Measurements from ENCODE around the gene FAF1. TPM values are rescaled to one million over a fixed set of nuclear protein-coding genes. Genes with fewer than 3 reads are reported as not detected.

Gene FAF1
- total and polyA plus RNA-seq, 4 donors: 8.6 to 45.0 (median 18.2) TPM

GRCh38 chr1:50517488-50517887 lies 442.6 kb downstream of the FAF1 start:
- no peak overlapping the region for H3K9ac ChIP-seq (ENCODE audit: low read depth in 1 of 2, low read length in 2 of 2)
- no peaks in the 10 kb centered on the region for H3K9me3 ChIP-seq (ENCODE audit: control insufficient read depth in 4 of 4, low read length in 3 of 4)
- H3K27ac ChIP-seq (ENCODE audit: low read depth in 1 of 2, low read length in 2 of 2): no peak overlapping the region
- H3K4me1 ChIP-seq (ENCODE audit: control insufficient read depth in 4 of 4, insufficient read depth in 4 of 4, low read length in 3 of 4): no peaks in the 10 kb centered on the region
- no peaks in the 10 kb centered on the region for H3K27me3 ChIP-seq (ENCODE audit: control insufficient read depth in 4 of 4, insufficient read depth in 4 of 4, low read length in 3 of 4)
- DNase-seq (ENCODE audit: low spot score): no peak
- H3K36me3 ChIP-seq (ENCODE audit: control insufficient read depth in 4 of 4, insufficient read depth in 3 of 4, low read depth in 1 of 4, low read length in 3 of 4): peaks cover 0 to 10% (median 4%) of the 10 kb centered on the region in 4 donors
- TF ChIP-seq RAD21 (IDR thresholded peaks at IDR 0.05) (no peak), ATF3 (IDR thresholded peaks at IDR 0.05) (no peak), HNF4G (IDR thresholded peaks at IDR 0.05) (no peak), YY1 (IDR thresholded peaks at IDR 0.05) (no peak), NR2F2 (IDR thresholded peaks at IDR 0.05) (no peak), FOXA2 (IDR thresholded peaks at IDR 0.05) (no peak), RXRA (IDR thresholded peaks at IDR 0.05) (no peak), FOXA1 (IDR thresholded peaks at IDR 0.05) (no peak), MAX (IDR thresholded peaks at IDR 0.05) (no peak)
- H3K4me3 ChIP-seq (ENCODE audit: low read depth in 1 of 3, low read length in 3 of 3): no peak overlapping the region

GRCh38 chr1:50516056-50516455 lies 444.0 kb downstream of the FAF1 start:
- Histone ChIP-seq H3K4me1 (ENCODE audit: control insufficient read depth in 4 of 4, insufficient read depth in 4 of 4, low read length in 3 of 4) (no peaks in the 10 kb centered on the region), H3K9ac (ENCODE audit: low read depth in 1 of 2, low read length in 2 of 2) (no peak overlapping the region), H3K36me3 (ENCODE audit: control insufficient read depth in 4 of 4, insufficient read depth in 3 of 4, low read depth in 1 of 4, low read length in 3 of 4) (peaks cover 0 to 10% (median 4%) of the 10 kb centered on the region in 4 donors), H3K27me3 (ENCODE audit: control insufficient read depth in 4 of 4, insufficient read depth in 4 of 4, low read length in 3 of 4) (no peaks in the 10 kb centered on the region), H3K27ac (ENCODE audit: low read depth in 1 of 2, low read length in 2 of 2) (no peak overlapping the region), H3K4me3 (ENCODE audit: low read depth in 1 of 3, low read length in 3 of 3) (no peak overlapping the region), H3K9me3 (ENCODE audit: control insufficient read depth in 4 of 4, low read length in 3 of 4) (no peaks in the 10 kb centered on the region)
- WGBS: 98% methylated on average over 3 of the region's 3 CpGs
- TF ChIP-seq YY1 (IDR thresholded peaks at IDR 0.05) (no peak), MAX (IDR thresholded peaks at IDR 0.05) (no peak), RXRA (IDR thresholded peaks at IDR 0.05) (no peak), FOXA2 (IDR thresholded peaks at IDR 0.05) (no peak), SP1 (IDR thresholded peaks at IDR 0.05) (no peak)
- no peak for DNase-seq (ENCODE audit: low spot score)

GRCh38 chr1:50508040-50508586 lies 452.0 kb downstream of the FAF1 start:
- H3K36me3 ChIP-seq (ENCODE audit: control insufficient read depth in 4 of 4, insufficient read depth in 3 of 4, low read depth in 1 of 4, low read length in 3 of 4): peaks cover 0 to 11% (median 4%) of the 10 kb centered on the region in 4 donors
- H3K27me3 ChIP-seq (ENCODE audit: control insufficient read depth in 4 of 4, insufficient read depth in 4 of 4, low read length in 3 of 4): no peaks in the 10 kb centered on the region
- no peaks in the 10 kb centered on the region for H3K4me1 ChIP-seq (ENCODE audit: control insufficient read depth in 4 of 4, insufficient read depth in 4 of 4, low read length in 3 of 4)
- no peak overlapping the region for H3K4me3 ChIP-seq (ENCODE audit: low read depth in 1 of 3, low read length in 3 of 3)
- TF ChIP-seq MAX (IDR thresholded peaks at IDR 0.05) (no peak), REST (IDR thresholded peaks at IDR 0.05) (no peak), NR2F2 (IDR thresholded peaks at IDR 0.05) (no peak), RXRA (IDR thresholded peaks at IDR 0.05) (no peak), GABPA (IDR thresholded peaks at IDR 0.05 in 1 of 2, conservative IDR thresholded peaks at IDR 0.05 in 1 of 2) (no peak), TAF1 (conservative IDR thresholded peaks at IDR 0.05) (no peak), FOXA2 (IDR thresholded peaks at IDR 0.05) (no peak), FOXA1 (IDR thresholded peaks at IDR 0.05) (no peak), JUND (IDR thresholded peaks at IDR 0.05) (no peak), RAD21 (IDR thresholded peaks at IDR 0.05) (no peak), ATF3 (IDR thresholded peaks at IDR 0.05) (no peak), CTCF (IDR thresholded peaks at IDR 0.05; ENCODE audit: low read depth, low read length, missing input control) (no peak), HNF4G (IDR thresholded peaks at IDR 0.05) (no peak), SP1 (IDR thresholded peaks at IDR 0.05) (no peak), EGR1 (IDR thresholded peaks at IDR 0.05; ENCODE audit: low read depth in 2 of 2) (no peak), HNF4A (conservative IDR thresholded peaks at IDR 0.05) (no peak), YY1 (IDR thresholded peaks at IDR 0.05) (no peak), ZBTB33 (IDR thresholded peaks at IDR 0.05) (no peak)
- DNase-seq (ENCODE audit: low spot score): no peak
- no peaks in the 10 kb centered on the region for H3K9me3 ChIP-seq (ENCODE audit: control insufficient read depth in 4 of 4, low read length in 3 of 4)
- no peak overlapping the region for H3K9ac ChIP-seq (ENCODE audit: low read depth in 1 of 2, low read length in 2 of 2)
- no peak overlapping the region for H3K27ac ChIP-seq (ENCODE audit: low read depth in 1 of 2, low read length in 2 of 2)

Measured in liver (tissue), 9 donors.